ENCODE results near the gene RFNG.

GRCh38 chr17:82094931-82095776, 43.5 kb upstream of the RFNG start:
- no peak for TF ChIP-seq CTCF (IDR thresholded peaks at IDR 0.05; ENCODE audit: low read depth, low read length)
- no peak for TF ChIP-seq MAX (IDR thresholded peaks at IDR 0.05; ENCODE audit: low read depth, low read length)
- no peak for TF ChIP-seq POLR2A (IDR thresholded peaks at IDR 0.05; ENCODE audit: extremely low read depth, insufficient read length)
- no peak for TF ChIP-seq MYC (IDR thresholded peaks at IDR 0.05; ENCODE audit: low read depth, low read length)

All from NB4 (cell line).